Stimulated activated naive CD4-positive, alpha-beta T cell treated with Interleukin-2 at 50 U/mL for 16 hours (primary cell): Measurements from ENCODE around the gene AKAP13.
"Not testable (repeated sequence)": the region's sequence is repeated elsewhere in the genome, so short reads cannot be mapped to it uniquely, and the experiment has no call there.

ENCODE experiments used
- DNase-seq: peaks from one replicate; lab custom pipeline; 2025; lab: John Stamatoyannopoulos, UW

Gene AKAP13

GRCh38 chr15:85793641-85794597, 413.5 kb downstream of the AKAP13 start:
- DNase-seq: peak; percentile 38

GRCh38 chr15:85794598-85795336, 414.4 kb downstream of the AKAP13 start, which contains the start of gene KLHL25:
Gene KLHL25 (minus strand): TSS chr15:85794925. CDS start chr15:85769810, 25,115 bp downstream.
- peak; percentile 93 for DNase-seq

GRCh38 chr15:85795337-85796305, 415.2 kb downstream of the AKAP13 start:
- no peak for DNase-seq

DNA sequence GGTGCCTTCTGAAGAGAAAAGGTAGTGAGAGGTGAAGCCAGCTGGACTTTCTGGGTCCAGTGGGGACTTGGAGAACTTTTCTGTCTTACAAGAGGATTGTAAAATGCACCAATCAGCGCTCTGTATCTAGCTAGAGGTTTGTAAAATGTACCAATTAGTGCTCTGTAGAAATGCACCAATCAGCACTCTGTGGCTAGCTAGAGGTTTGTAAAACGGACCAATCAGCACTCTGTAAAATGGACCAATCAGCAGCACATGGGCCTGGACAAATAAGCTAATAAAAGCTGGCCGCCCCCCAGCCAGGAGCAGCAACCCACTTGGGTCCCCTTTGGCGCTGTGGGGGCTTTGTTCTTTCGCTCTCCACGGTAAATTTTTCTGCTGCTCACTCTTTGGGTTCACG, 416.0 kb downstream of the AKAP13 start:
- DNase-seq: not testable (repeated sequence)
